OCI-LY7 (cell line): ENCODE results near the gene ACER1.

Experiments
- EZH2phosphoT487 ChIP-seq: fragments of 200-600 bp; sonication (generic); IDR thresholded peaks from 2 replicates; pipeline ENCODE4 v1.6.1; 2018; ENCODE audit warnings: low read depth, borderline replicate concordance, mild to moderate bottlenecking, mixed run types, antibody characterized with exemption, low read length, moderate library complexity, mixed read lengths
- TF ChIP-seq, protein P1 (sequence below): fragments of 200-600 bp; sonication (generic); conservative IDR thresholded peaks from 2 replicates; pipeline ENCODE4 v1.5.1; 2014; ENCODE audit warnings: mild to moderate bottlenecking, antibody characterized with exemption, low read length, moderate library complexity, mixed read lengths

DNA sequence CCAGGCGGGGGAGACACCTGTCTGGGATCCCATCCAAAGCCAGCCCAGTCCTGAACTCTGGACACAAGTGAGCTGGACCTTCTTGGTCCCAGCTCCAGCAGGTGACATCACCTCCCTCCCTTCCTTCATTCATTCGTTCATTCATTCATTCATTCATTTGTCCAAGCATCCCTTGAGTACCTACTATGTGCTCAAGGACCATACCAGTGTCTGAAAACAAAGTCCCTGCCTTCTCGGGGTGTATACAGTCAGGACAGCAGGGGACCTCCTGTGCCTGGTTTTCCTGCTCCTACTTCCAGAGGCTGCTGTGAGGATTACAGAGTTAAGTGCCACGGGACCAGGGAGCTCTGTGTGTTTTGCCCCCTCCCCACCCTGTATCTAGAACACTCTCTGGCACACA is 14.0 kb downstream of the ACER1 start:
- TF ChIP-seq, protein P1, sequence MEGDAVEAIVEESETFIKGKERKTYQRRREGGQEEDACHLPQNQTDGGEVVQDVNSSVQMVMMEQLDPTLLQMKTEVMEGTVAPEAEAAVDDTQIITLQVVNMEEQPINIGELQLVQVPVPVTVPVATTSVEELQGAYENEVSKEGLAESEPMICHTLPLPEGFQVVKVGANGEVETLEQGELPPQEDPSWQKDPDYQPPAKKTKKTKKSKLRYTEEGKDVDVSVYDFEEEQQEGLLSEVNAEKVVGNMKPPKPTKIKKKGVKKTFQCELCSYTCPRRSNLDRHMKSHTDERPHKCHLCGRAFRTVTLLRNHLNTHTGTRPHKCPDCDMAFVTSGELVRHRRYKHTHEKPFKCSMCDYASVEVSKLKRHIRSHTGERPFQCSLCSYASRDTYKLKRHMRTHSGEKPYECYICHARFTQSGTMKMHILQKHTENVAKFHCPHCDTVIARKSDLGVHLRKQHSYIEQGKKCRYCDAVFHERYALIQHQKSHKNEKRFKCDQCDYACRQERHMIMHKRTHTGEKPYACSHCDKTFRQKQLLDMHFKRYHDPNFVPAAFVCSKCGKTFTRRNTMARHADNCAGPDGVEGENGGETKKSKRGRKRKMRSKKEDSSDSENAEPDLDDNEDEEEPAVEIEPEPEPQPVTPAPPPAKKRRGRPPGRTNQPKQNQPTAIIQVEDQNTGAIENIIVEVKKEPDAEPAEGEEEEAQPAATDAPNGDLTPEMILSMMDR: no peak
- no peak for TF ChIP-seq EZH2phosphoT487
